AG20443 (cell line): ENCODE measurements around the gene SAPCD1.

Experiments
- DNase-seq: peaks from one replicate; pipeline ENCODE4 v3.0.0; 2012; ENCODE audit warnings: low spot score, mixed read lengths

SAPCD1 gene

GRCh38 chr6:31762356-31762755, at the start of gene SAPCD1:
Gene SAPCD1, plus strand, starts transcription at chr6:31762656. Its CDS starts 399 bp downstream, at chr6:31763055.
- no peak for DNase-seq

- no peak for DNase-seq
These were observed 49.0 kb upstream of the SAPCD1 start for GRCh38 chr6:31713465-31713864.

- no peak for DNase-seq
These were observed 48.3 kb upstream of the SAPCD1 start for GRCh38 chr6:31713991-31714684.

- DNase-seq, result no peak
These were observed 47.2 kb upstream of the SAPCD1 start, which contains the start of gene LY6G6D for GRCh38 chr6:31715022-31715958. Gene LY6G6D, plus strand, starts transcription at chr6:31715348. Its CDS starts 8 bp downstream, at chr6:31715356.

- DNase-seq, result no peak
These were observed 44.8 kb upstream of the SAPCD1 start for GRCh38 chr6:31717499-31718222.

- no peak for DNase-seq
These were observed 44.2 kb upstream of the SAPCD1 start for GRCh38 chr6:31718265-31718664.

GRCh38 chr6:31719001-31719400, 43.5 kb upstream of the SAPCD1 start:
- no peak for DNase-seq

GRCh38 chr6:31720196-31720770, 42.2 kb upstream of the SAPCD1 start:
- DNase-seq, result no peak

- DNase-seq, result no peak
These were observed 41.0 kb upstream of the SAPCD1 start, which contains the start of gene LY6G6C for GRCh38 chr6:31721351-31722020. Gene LY6G6C, minus strand, starts transcription at chr6:31721746. Its CDS starts 67 bp downstream, at chr6:31721679.

- DNase-seq, result no peak
These were observed 40.3 kb upstream of the SAPCD1 start for GRCh38 chr6:31722173-31722572.

- no peak for DNase-seq
These were observed 39.0 kb upstream of the SAPCD1 start, which contains the start of gene MPIG6B for GRCh38 chr6:31723245-31723979. Gene MPIG6B, plus strand, starts transcription at chr6:31723373. Its CDS starts 11 bp downstream, at chr6:31723384.

- no peak for DNase-seq
These were observed 38.3 kb upstream of the SAPCD1 start for GRCh38 chr6:31723980-31724691.

- no peak for DNase-seq
These were observed 36.7 kb upstream of the SAPCD1 start for GRCh38 chr6:31725502-31726350.

- no peak for DNase-seq
These were observed 35.3 kb upstream of the SAPCD1 start for GRCh38 chr6:31727034-31727716.

- DNase-seq, result no peak
These were observed 34.5 kb upstream of the SAPCD1 start for GRCh38 chr6:31727717-31728671.

- no peak for DNase-seq
These were observed 33.5 kb upstream of the SAPCD1 start, which contains the start of gene DDAH2 for GRCh38 chr6:31728767-31729514. Gene DDAH2, minus strand, starts transcription at chr6:31729299. Its CDS starts 138 bp downstream, at chr6:31729161.
